HG03571 (cell line): ENCODE data around the gene ITGB2.
"Not testable (repeated sequence)": the region's sequence is repeated elsewhere in the genome, so short reads cannot be mapped to it uniquely, and the experiment has no call there.

ENCODE experiments used
- ATAC-seq: cut with Tn5 transposase; IDR thresholded peaks from one replicate; pipeline ENCODE4 v1.9.1; 2021; ENCODE audit not compliant: unreplicated experiment

The ITGB2 gene

GRCh38 chr21:44927587-44928461 is 7.1 kb upstream of the ITGB2 start:
- ATAC-seq, result no peak

GRCh38 chr21:44927259-44927586 is 6.5 kb upstream of the ITGB2 start:
- no peak for ATAC-seq

GRCh38 chr21:44926331-44927101 is 5.8 kb upstream of the ITGB2 start:
- no peak for ATAC-seq

GRCh38 chr21:44925378-44925755 is 4.7 kb upstream of the ITGB2 start:
- ATAC-seq, result no peak

GRCh38 chr21:44924606-44925377 is 4.1 kb upstream of the ITGB2 start:
- ATAC-seq, result no peak

GRCh38 chr21:44923480-44924084 is 2.9 kb upstream of the ITGB2 start:
- no peak for ATAC-seq

- ATAC-seq, result no peak
Measured at GRCh38 chr21:44921928-44922327, 1.2 kb upstream of the ITGB2 start.

- peak; percentile 27 for ATAC-seq
Measured at GRCh38 chr21:44919913-44920693, 596 bp downstream of the ITGB2 start.

- ATAC-seq, result no peak
Measured at GRCh38 chr21:44919111-44919912, 1.4 kb downstream of the ITGB2 start.

GRCh38 chr21:44918581-44919033 is 2.1 kb downstream of the ITGB2 start:
- ATAC-seq, result no peak

GRCh38 chr21:44918107-44918470 is 2.6 kb downstream of the ITGB2 start:
- no peak for ATAC-seq

GRCh38 chr21:44917446-44918106 is 3.1 kb downstream of the ITGB2 start:
- ATAC-seq, result no peak

- no peak for ATAC-seq
Measured at GRCh38 chr21:44916965-44917364, 3.7 kb downstream of the ITGB2 start.

- ATAC-seq, result no peak
Measured at GRCh38 chr21:44914176-44914874, 6.4 kb downstream of the ITGB2 start.

- no peak for ATAC-seq
Measured at GRCh38 chr21:44913425-44914175, 7.1 kb downstream of the ITGB2 start.

- not testable (repeated sequence) for ATAC-seq
Measured at GRCh38 chr21:44912506-44913412, 7.9 kb downstream of the ITGB2 start.

- no peak for ATAC-seq
Measured at GRCh38 chr21:44912158-44912473, 8.6 kb downstream of the ITGB2 start.
